HepG2 (cell line): Measurements from ENCODE around the gene SLCO3A1. TPM values are rescaled to one million over a fixed set of nuclear protein-coding genes. Genes with fewer than 3 reads are reported as not detected.

ENCODE experiments used
- ATAC-seq: fragments of 200-7000 bp; cut with Tn5 transposase; 3 replicates; pipeline ENCODE4 v1.9.1; 2020; ENCODE audit warnings: mild to moderate bottlenecking, moderate library complexity
- BruUV-seq: library from RNA; stranded (reverse); fragments of 400-500 nt; replicated peaks from 2 replicates; lab custom pipeline; 2021; lab: Mats Ljungman, UMichigan
- CTCF ChIA-PET: fragments of 300-600 bp; formaldehyde crosslinking; extraction: SDS; loops from one replicate; lab custom pipeline; 2021; ENCODE audit warnings: low total read pairs, inconsistent platforms, low intra/inter-chr PET ratio; lab: Yijun Ruan, JAX
- POLR2A ChIA-PET: fragments of 350-600 bp; sonication (Branson Sonifier 250); formaldehyde crosslinking; loops from one replicate; lab custom pipeline; 2020; ENCODE audit warnings: antibody characterized with exemption, inconsistent platforms; lab: Yijun Ruan, JAX
- DNase-seq: peaks from one replicate; pipeline ENCODE4 v3.0.0-alpha.2; 2015; ENCODE audit warnings: low spot score
- FAIRE-seq: peaks from 3 replicates; lab custom pipeline; 2011; peaks lifted over from hg19 to GRCh38; lab: Jason Lieb, UNC
- H2AFZ ChIP-seq: one replicate; pipeline ENCODE4 v1.6.1; 2011; ENCODE audit warnings: low read length, inconsistent platforms
- H3K27ac ChIP-seq: fragments of 300-600 bp; 3 replicates; pipeline ENCODE4 v1.8.0; 2011; ENCODE audit warnings: mixed run types, mild to moderate bottlenecking, mixed read lengths, low read length, inconsistent platforms; ENCODE audit not compliant: insufficient read depth; ENCODE audit errors: extremely low read length
- H3K27me3 ChIP-seq, 2 experiments: fragments of 200-600 bp in 1 of 2; 2 replicates in 1 of 2; 3 replicates in 1 of 2; pipeline versions ENCODE4 v1.6.0 to v1.8.0; 2011; ENCODE audit warnings: low read length in 2 of 2, mild to moderate bottlenecking in 2 of 2, moderate library complexity in 2 of 2, inconsistent platforms in 1 of 2; ENCODE audit not compliant: insufficient read depth in 2 of 2, control insufficient read depth in 1 of 2
- H3K36me3 ChIP-seq, 2 experiments: fragments of 200-600 bp in 1 of 2; replicated peaks in 1 of 2; 2 replicates in 1 of 2; 3 replicates in 1 of 2; pipeline versions ENCODE4 v1.5.1 to v1.8.0; 2011; ENCODE audit warnings: low read length in 2 of 2, inconsistent platforms in 1 of 2; ENCODE audit not compliant: insufficient read depth in 2 of 2, control insufficient read depth in 1 of 2
- H3K4me1 ChIP-seq: 2 replicates; pipeline ENCODE4 v1.5.1; 2012; ENCODE audit warnings: low read length, inconsistent platforms; ENCODE audit not compliant: insufficient read depth
- H3K4me2 ChIP-seq: 2 replicates; pipeline ENCODE4 v1.6.0; 2011; ENCODE audit warnings: low read depth, low read length, inconsistent platforms
- H3K4me3 ChIP-seq, 3 experiments: fragments of 200-600 bp in 1 of 3; sonication (generic), shearing (Covaris generic) in 1 of 3; replicated peaks in 1 of 3; 2 replicates each; pipeline ENCODE4 v1.5.1; 2011 to 2016; ENCODE audit warnings: low read length in 3 of 3, inconsistent platforms in 2 of 3, low read depth in 2 of 3, mild to moderate bottlenecking in 2 of 3, control low read depth in 1 of 3, mixed read lengths in 1 of 3; ENCODE audit not compliant: insufficient read depth in 1 of 3
- H3K79me2 ChIP-seq: one replicate; pipeline ENCODE4 v1.6.1; 2011; ENCODE audit warnings: low read length, inconsistent platforms; ENCODE audit not compliant: insufficient read depth
- H3K9ac ChIP-seq: 2 replicates; pipeline ENCODE4 v1.6.0; 2011; ENCODE audit warnings: mild to moderate bottlenecking, low read depth, low read length, inconsistent platforms; ENCODE audit not compliant: insufficient read depth
- H3K9me3 ChIP-seq: 2 replicates; pipeline ENCODE4 v1.5.1; 2012; ENCODE audit warnings: mild to moderate bottlenecking, low read length
- H4K20me1 ChIP-seq: 2 replicates; pipeline ENCODE4 v1.6.0; 2011; ENCODE audit warnings: inconsistent platforms, mild to moderate bottlenecking, low read length, moderate library complexity; ENCODE audit not compliant: insufficient read depth
- DNMT1 ChIP-seq: sonication (generic); formaldehyde crosslinking; IDR thresholded peaks from 2 replicates; pipeline ENCODE4 v1.5.1; 2020; ENCODE audit warnings: mild to moderate bottlenecking, missing genetic modification reagents
- EED ChIP-seq: sonication (generic); formaldehyde crosslinking; IDR thresholded peaks from 2 replicates; pipeline ENCODE4 v1.5.0; 2020; ENCODE audit warnings: mild to moderate bottlenecking, missing genetic modification reagents
- GTF2F1 ChIP-seq: fragments of 150-350 bp; IDR thresholded peaks from 2 replicates; pipeline ENCODE4 v1.6.1; 2014; ENCODE audit warnings: low read length
- HCFC1 ChIP-seq: fragments of 150-350 bp; IDR thresholded peaks from 2 replicates; pipeline ENCODE4 v1.6.1; 2014; ENCODE audit warnings: low read depth, low read length
- JARID2 ChIP-seq: sonication (generic); formaldehyde crosslinking; IDR thresholded peaks from 2 replicates; pipeline ENCODE4 v1.8.1; 2023; ENCODE audit warnings: missing genetic modification reagents, inconsistent platforms; ENCODE audit not compliant: insufficient replicate concordance
- MZF1 ChIP-seq: sonication (generic); formaldehyde crosslinking; IDR thresholded peaks from 2 replicates; pipeline ENCODE4 v1.8.1; 2023; ENCODE audit warnings: mild to moderate bottlenecking, missing genetic modification reagents, borderline replicate concordance
- TFDP1 ChIP-seq: IDR thresholded peaks from 2 replicates; pipeline ENCODE4 v1.6.1; 2016; ENCODE audit warnings: missing compliant biosample characterization, missing genetic modification reagents, borderline replicate concordance
- TSC22D2 ChIP-seq: sonication (generic); formaldehyde crosslinking; IDR thresholded peaks from 2 replicates; pipeline ENCODE4 v1.5.1; 2020; ENCODE audit warnings: missing genetic modification reagents, mild to moderate bottlenecking, borderline replicate concordance
- YY1 ChIP-seq: IDR thresholded peaks from 2 replicates; pipeline ENCODE4 v1.6.1; 2011; ENCODE audit warnings: low read length, low read depth, moderate library complexity, mild to moderate bottlenecking; ENCODE audit not compliant: insufficient read depth, insufficient replicate concordance
- ZNF124 ChIP-seq: sonication (generic); formaldehyde crosslinking; IDR thresholded peaks from 2 replicates; pipeline ENCODE4 v1.4.0; 2020; ENCODE audit warnings: missing genetic modification reagents
- ZNF333 ChIP-seq: sonication (generic); formaldehyde crosslinking; IDR thresholded peaks from 2 replicates; pipeline ENCODE4 v1.4.0; 2020; ENCODE audit warnings: mild to moderate bottlenecking, missing genetic modification reagents, borderline replicate concordance
- ZNF350 ChIP-seq: sonication (generic); formaldehyde crosslinking; IDR thresholded peaks from 2 replicates; pipeline ENCODE4 v1.4.0; 2020; ENCODE audit warnings: mild to moderate bottlenecking, low read depth, missing genetic modification reagents, borderline replicate concordance
- ZNF704 ChIP-seq: sonication (generic); formaldehyde crosslinking; IDR thresholded peaks from 2 replicates; pipeline ENCODE4 v1.8.1; 2023; ENCODE audit warnings: mild to moderate bottlenecking, inconsistent platforms, moderate library complexity, missing genetic modification reagents, borderline replicate concordance
- WGBS: methylation state at CpG from one replicate; pipeline ENCODE4 v1.1.6; 2017; ENCODE audit warnings: low lambda C conversion rate; 5-methylcytosine and 5-hydroxymethylcytosine counted together
- in situ Hi-C: cut with HindIII; loops from 2 replicates; pipeline ENCODE4 v1.10.0; 2017; ENCODE audit warnings: low pct_unique_long_range_greater_than_20kb; ENCODE audit not compliant: extremely low pct_ligation_motif_present
- intact Hi-C: fragments of 100-400 bp; cut with micrococcal nuclease; formaldehyde crosslinking; loops from one replicate; pipeline ENCODE4 v1.10.0; 2022; ENCODE audit not compliant: unreplicated experiment
- polyA plus RNA-seq, 8 experiments: library from polyadenylated mRNA; depleted of rRNA in 3 of 8; stranded (reverse) in 7 of 8; unstranded in 1 of 8; fragments of >200 nt; fragmentation: Illumina TruSeq in 4 of 8; extraction: Trizol in 4 of 8; gene quantifications; 2 replicates each; pipeline versions ENCODE4 v1.2.1 to v1.2.3, GENCODE V29; 2011 to 2016; ENCODE audit warnings: low read depth in 4 of 8, missing spikeins in 1 of 8, mixed read lengths in 1 of 8; ENCODE audit not compliant: insufficient read depth in 1 of 8
- total RNA-seq, 5 experiments: library from RNA; depleted of rRNA; stranded (reverse); fragments of >200 nt; fragmentation: Illumina TruSeq; extraction: Trizol; gene quantifications; 2 replicates each; pipeline ENCODE4 v1.2.3, GENCODE V29; 2016; ENCODE audit warnings: low read depth in 1 of 5

SLCO3A1 gene
- total and polyA plus RNA-seq, 2 of the 13 experiments (the other 11 are each of a cell fraction or from before 2014, with no cell fraction given), result 0.02 TPM; not detected in 1

- intact Hi-C loops, result no loop called here
- DNase-seq (no peak), ATAC-seq (no peak), FAIRE-seq (no peak)
- no peaks in the 10 kb centered on the region for H4K20me1 ChIP-seq
- H3K27ac ChIP-seq, result no peak overlapping the region
- H3K9me3 ChIP-seq, result no peaks in the 10 kb centered on the region
- no peak overlapping the region for H3K4me3 ChIP-seq
- H3K36me3 ChIP-seq, result no peaks in the 10 kb centered on the region
- TF ChIP-seq JARID2 (CRISPR knock-in tag), result no peak
- no peak for TF ChIP-seq DNMT1
- no peak for TF ChIP-seq YY1
- no peak for TF ChIP-seq ZNF350
- TF ChIP-seq MZF1, result no peak
- TF ChIP-seq ZNF124 (CRISPR knock-in tag), result no peak
- no peak for TF ChIP-seq ZNF333 (CRISPR knock-in tag)
- TF ChIP-seq GTF2F1, result no peak
- TF ChIP-seq HCFC1, result no peak
- TF ChIP-seq TFDP1, result no peak
- no peak for TF ChIP-seq ZNF704 (CRISPR knock-in tag)
- TF ChIP-seq TSC22D2, result no peak
- TF ChIP-seq EED (CRISPR knock-in tag), result no peak
- in situ Hi-C loops, result no loop called here
- no peaks in the 10 kb centered on the region for H3K79me2 ChIP-seq
- no peak overlapping the region for H3K9ac ChIP-seq
- H3K4me2 ChIP-seq, result no peak overlapping the region
- 0% methylated on average over 1 of the region's 1 CpG for WGBS
- H2AFZ ChIP-seq, result no peak overlapping the region
- ChIA-PET CTCF (no interaction called here), POLR2A (no interaction called here)
- no peaks in the 10 kb centered on the region for H3K27me3 ChIP-seq
- BruUV-seq, result no TSS peak
- no peaks in the 10 kb centered on the region for H3K4me1 ChIP-seq
Observed at GRCh38 chr15:92040350-92040749, 186.8 kb downstream of the SLCO3A1 start.
